ENCODE measurements around the gene COPS4.
A peak's percentile ranks its signal among the peaks of the same experiment; 100 is the strongest.

The COPS4 gene

GRCh38 chr4:83002329-83002728, 32.7 kb upstream of the COPS4 start:
- TF ChIP-seq FOXP2 (optimal IDR thresholded peaks at IDR 0.05; ENCODE audit: borderline replicate concordance, extremely low read depth, extremely low read length, insufficient read depth): no peak
- no peak for TF ChIP-seq REST (IDR thresholded peaks at IDR 0.05; ENCODE audit: insufficient read depth in 1 of 2, low read depth in 2 of 2, low read length in 2 of 2)
- TF ChIP-seq TAF1 (IDR thresholded peaks at IDR 0.05; ENCODE audit: borderline replicate concordance, insufficient read depth, low read length): no peak
- TF ChIP-seq SIN3A (IDR thresholded peaks at IDR 0.05; ENCODE audit: borderline replicate concordance, insufficient read depth, low read length): no peak
- TF ChIP-seq POLR2AphosphoS5 (IDR thresholded peaks at IDR 0.05; ENCODE audit: low read depth, low read length): no peak

- TF ChIP-seq TAF1 (IDR thresholded peaks at IDR 0.05; ENCODE audit: borderline replicate concordance, insufficient read depth, low read length) (no peak), SIN3A (IDR thresholded peaks at IDR 0.05; ENCODE audit: borderline replicate concordance, insufficient read depth, low read length) (no peak), FOXP2 (optimal IDR thresholded peaks at IDR 0.05; ENCODE audit: borderline replicate concordance, extremely low read depth, extremely low read length, insufficient read depth) (no peak), REST (IDR thresholded peaks at IDR 0.05; ENCODE audit: insufficient read depth in 1 of 2, low read depth in 2 of 2, low read length in 2 of 2) (no peak), POLR2AphosphoS5 (IDR thresholded peaks at IDR 0.05; ENCODE audit: low read depth, low read length) (no peak)
Measured at GRCh38 chr4:83009529-83009928, 25.5 kb upstream of the COPS4 start.

- TF ChIP-seq POLR2AphosphoS5 (IDR thresholded peaks at IDR 0.05; ENCODE audit: low read depth, low read length) (no peak), SIN3A (IDR thresholded peaks at IDR 0.05; ENCODE audit: borderline replicate concordance, insufficient read depth, low read length) (no peak), TAF1 (IDR thresholded peaks at IDR 0.05; ENCODE audit: borderline replicate concordance, insufficient read depth, low read length) (no peak), FOXP2 (optimal IDR thresholded peaks at IDR 0.05; ENCODE audit: borderline replicate concordance, extremely low read depth, extremely low read length, insufficient read depth) (no peak), REST (IDR thresholded peaks at IDR 0.05; ENCODE audit: insufficient read depth in 1 of 2, low read depth in 2 of 2, low read length in 2 of 2) (no peak)
Measured at GRCh38 chr4:83010111-83010521, 24.9 kb upstream of the COPS4 start.

- peak in 1 of 2 experiments; percentile 15; a peak in 1 of 4 replicates for TF ChIP-seq REST (IDR thresholded peaks at IDR 0.05; ENCODE audit: insufficient read depth in 1 of 2, low read depth in 2 of 2, low read length in 2 of 2)
- TF ChIP-seq SIN3A (IDR thresholded peaks at IDR 0.05; ENCODE audit: borderline replicate concordance, insufficient read depth, low read length): no peak
- 0 out of 2 replicates have a peak, but pooled peaks have one; percentile 26 for TF ChIP-seq TAF1 (IDR thresholded peaks at IDR 0.05; ENCODE audit: borderline replicate concordance, insufficient read depth, low read length)
- TF ChIP-seq FOXP2 (optimal IDR thresholded peaks at IDR 0.05; ENCODE audit: borderline replicate concordance, extremely low read depth, extremely low read length, insufficient read depth): no peak
- TF ChIP-seq POLR2AphosphoS5 (IDR thresholded peaks at IDR 0.05; ENCODE audit: low read depth, low read length): no peak; the same call in 1 of the 2 replicates
Measured at GRCh38 chr4:83010522-83011318, 24.3 kb upstream of the COPS4 start, which contains the start of gene LIN54. Gene LIN54, minus strand, starts transcription at chr4:83010823. Its CDS starts 25,979 bp downstream, at chr4:82984844.
